ENCODE measurements around the gene NOP10. TPM values are rescaled to one million over a fixed set of nuclear protein-coding genes. Genes with fewer than 3 reads are reported as not detected.
A peak's percentile ranks its signal among the peaks of the same experiment; 100 is the strongest.

Gene NOP10
- total RNA-seq, 2 experiments from 2014 or later = 220 to 227 TPM

DNA sequence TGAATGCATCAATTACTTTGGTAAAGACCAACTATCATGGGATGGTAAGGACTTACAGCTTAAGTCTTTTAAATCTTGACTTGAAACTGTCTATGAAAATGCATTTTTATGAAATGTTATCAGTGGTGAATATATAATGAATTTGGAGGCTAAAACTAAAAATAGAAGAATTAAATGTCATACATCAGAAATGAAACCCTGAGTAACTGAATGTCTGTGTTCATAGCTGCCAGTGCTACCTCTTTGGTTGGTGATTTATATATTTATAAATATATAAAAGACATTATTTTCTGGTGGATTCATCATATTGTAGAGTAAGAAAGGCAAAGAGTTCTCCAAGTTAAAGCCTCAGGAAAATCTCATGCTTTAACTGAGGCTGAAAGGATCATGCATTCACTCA, 17.6 kb downstream of the NOP10 start:
- Mint-ChIP-seq H3K4me1 (ENCODE audit: low read depth) (peaks cover 62% of the 10 kb centered on the region), H3K9me3 (no peaks in the 10 kb centered on the region), H3K4me3 (peak overlapping the region; percentile 26), H3K27me3 (ENCODE audit: low read depth) (no peaks in the 10 kb centered on the region), H3K27ac (peak overlapping the region; percentile 91), H3K36me3 (ENCODE audit: low read depth) (peaks cover 2% of the 10 kb centered on the region)
- intact Hi-C loops (cut with micrococcal nuclease) = no loop called here
- no peak for DNase-seq
- CTCF ChIA-PET = interaction anchor here (0.6 to 0.9 kb wide), 3 partner anchors 14 to 85 kb away, joined by 3 read pairs; no protein-coding TSS in a partner anchor

DNA sequence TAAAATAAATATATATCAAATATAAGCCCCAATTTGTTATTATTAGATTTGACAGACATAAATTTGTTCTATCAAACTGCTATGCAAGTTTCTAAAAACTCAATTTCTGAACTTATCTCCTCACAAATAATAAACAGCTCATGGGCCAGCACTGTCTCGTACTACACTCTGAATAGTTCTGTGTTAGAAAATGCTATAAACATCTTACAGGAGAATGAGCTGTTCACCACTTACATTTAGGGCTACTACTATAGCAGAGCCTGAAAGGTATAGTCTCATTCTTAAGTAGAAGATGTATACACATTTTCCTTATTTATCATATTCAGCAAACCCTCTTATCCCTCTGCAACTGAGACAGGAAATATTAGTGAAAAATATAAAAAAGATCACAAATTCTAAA, 18.0 kb downstream of the NOP10 start:
- H3K36me3 Mint-ChIP-seq (ENCODE audit: low read depth) = peaks cover 2% of the 10 kb centered on the region
- H3K4me1 Mint-ChIP-seq (ENCODE audit: low read depth) = peaks cover 62% of the 10 kb centered on the region
- DNase-seq = no peak
- H3K27me3 Mint-ChIP-seq (ENCODE audit: low read depth) = no peaks in the 10 kb centered on the region
- no peak overlapping the region for H3K4me3 Mint-ChIP-seq
- CTCF ChIA-PET = interaction anchor here (0.9 kb wide), 1 partner anchor 83 kb away, joined by 3 read pairs; no protein-coding TSS in a partner anchor
- H3K9me3 Mint-ChIP-seq = no peaks in the 10 kb centered on the region
- intact Hi-C loops (cut with micrococcal nuclease) = no loop called here
- peak overlapping the region; percentile 26 for H3K27ac Mint-ChIP-seq

DNA sequence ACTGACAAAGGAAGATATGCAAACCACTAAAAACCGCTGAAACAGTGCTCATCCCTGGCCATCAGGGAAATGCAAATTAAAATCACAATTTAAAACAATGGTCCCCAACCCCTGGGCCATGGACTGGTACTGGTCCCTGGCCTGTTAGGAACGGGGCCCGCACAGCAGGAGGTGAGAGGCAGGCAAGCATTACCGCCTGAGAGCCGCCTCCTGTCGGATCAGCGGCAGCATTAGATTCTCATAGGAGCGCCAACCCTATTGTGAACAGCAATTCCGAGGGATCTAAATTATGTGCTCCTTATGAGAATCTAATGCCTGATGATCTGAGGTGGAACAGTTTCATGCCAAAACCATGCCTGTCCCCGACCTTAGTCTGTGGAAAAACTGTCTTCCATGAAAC, 19.7 kb downstream of the NOP10 start:
- no peaks in the 10 kb centered on the region for H3K27me3 Mint-ChIP-seq (ENCODE audit: low read depth)
- no peaks in the 10 kb centered on the region for H3K9me3 Mint-ChIP-seq
- DNase-seq = no peak
- peaks cover 61% of the 10 kb centered on the region for H3K4me1 Mint-ChIP-seq (ENCODE audit: low read depth)
- intact Hi-C loops (cut with micrococcal nuclease) = no loop called here
- peaks cover 2% of the 10 kb centered on the region for H3K36me3 Mint-ChIP-seq (ENCODE audit: low read depth)
- H3K4me3 Mint-ChIP-seq = no peak overlapping the region
- CTCF ChIA-PET = no interaction called here
- H3K27ac Mint-ChIP-seq = no peak overlapping the region

DNA sequence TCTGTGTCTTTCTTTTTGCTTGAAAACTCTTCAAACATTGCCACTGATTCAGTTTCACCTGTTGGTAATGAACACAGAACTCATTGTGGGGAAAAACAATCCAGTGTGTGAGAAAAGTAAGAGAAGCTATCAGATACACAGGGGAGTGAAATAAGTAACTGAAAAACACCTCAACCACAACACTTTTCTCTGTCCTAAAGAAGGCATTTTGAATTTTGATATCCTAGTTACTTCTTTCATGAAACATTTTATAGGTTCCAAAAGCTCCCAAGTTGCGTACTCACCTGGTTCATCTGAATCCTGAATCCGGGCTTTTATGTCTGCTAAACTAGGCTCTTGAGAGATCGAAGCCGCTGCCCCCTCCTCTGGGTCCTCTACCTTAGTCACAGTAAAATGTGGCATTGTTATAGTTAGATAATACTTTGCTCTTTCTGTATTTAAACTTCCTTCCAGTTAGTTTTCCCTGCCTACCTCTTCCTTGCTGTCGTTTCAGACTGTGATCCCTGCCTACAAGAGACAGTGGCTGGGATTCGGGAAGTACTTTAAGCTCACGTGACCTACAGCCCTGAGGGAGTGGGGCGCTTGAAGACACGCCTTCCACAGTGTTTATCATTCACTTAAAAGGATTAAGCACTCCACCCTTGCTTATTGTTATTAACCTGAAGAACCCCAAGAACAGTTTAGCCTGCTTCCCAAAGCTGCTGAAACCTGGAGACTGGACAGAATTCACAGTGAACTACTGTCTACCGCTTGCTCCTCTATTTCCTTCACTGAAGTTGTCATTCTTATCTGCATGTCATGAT, 24.5 kb downstream of the NOP10 start:
- no peaks in the 10 kb centered on the region for H3K27me3 Mint-ChIP-seq (ENCODE audit: low read depth)
- peak; percentile 46 for DNase-seq
- peak overlapping the region; percentile 92 for H3K27ac Mint-ChIP-seq
- H3K4me3 Mint-ChIP-seq = peak overlapping the region; percentile 96
- H3K36me3 Mint-ChIP-seq (ENCODE audit: low read depth) = peaks cover 9% of the 10 kb centered on the region
- H3K4me1 Mint-ChIP-seq (ENCODE audit: low read depth) = peaks cover 61% of the 10 kb centered on the region
- intact Hi-C loops (cut with micrococcal nuclease) = loop anchor here (1.0 to 5.0 kb wide), 4 partner anchors 10 to 79 kb away; no protein-coding TSS in a partner anchor
- no peaks in the 10 kb centered on the region for H3K9me3 Mint-ChIP-seq
- CTCF ChIA-PET = interaction anchor here (0.7 to 2.2 kb wide), 5 partner anchors 9 to 77 kb away, joined by 3 to 8 read pairs (median 7); partner anchors contain the start of gene LPCAT4

DNA sequence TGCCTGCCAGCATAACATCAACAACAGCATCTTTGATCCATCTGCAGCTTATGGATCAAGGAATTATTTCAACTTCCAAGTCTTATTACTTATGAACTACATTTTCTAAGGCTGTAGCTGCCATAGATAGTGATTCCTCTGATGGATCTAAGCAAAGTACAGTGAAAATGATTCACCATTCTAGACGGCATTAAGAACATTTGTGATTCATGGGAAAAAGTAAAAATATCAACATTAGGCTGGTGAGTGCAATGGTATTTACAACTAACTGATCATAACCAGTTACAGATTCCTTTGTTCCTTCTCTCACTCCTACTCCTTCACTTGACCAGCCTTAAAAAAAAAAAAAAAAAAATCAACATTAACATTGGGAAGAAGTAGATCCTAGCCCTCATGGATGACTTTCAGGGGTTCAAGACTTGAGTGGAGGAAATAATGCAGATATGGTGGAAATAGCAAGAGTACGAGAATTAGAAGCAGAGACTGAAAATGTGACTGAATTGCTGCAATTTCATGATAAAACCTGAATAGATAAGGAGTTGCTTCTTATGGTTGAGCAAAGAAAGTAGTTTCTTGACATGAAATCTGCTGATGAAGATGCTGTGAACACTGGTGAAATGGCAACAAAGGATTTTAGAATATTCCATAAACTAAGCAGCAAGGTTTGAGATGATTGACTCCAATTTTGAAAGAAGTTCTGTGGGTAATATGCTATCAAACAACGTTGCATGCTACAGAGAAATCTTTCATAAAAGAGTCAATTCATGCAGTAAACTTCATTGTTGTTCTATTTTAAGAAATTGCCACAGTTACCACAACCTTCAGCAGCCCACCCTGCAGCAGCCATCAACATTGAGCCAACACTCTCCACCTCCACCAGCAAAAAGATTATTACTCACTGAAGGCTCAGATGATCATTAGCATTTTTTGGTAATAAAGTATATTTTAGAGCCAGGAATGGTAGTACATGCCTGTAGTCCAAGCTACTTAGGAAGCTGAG, 28.1 kb downstream of the NOP10 start:
- Mint-ChIP-seq H3K27me3 (ENCODE audit: low read depth) (no peaks in the 10 kb centered on the region), H3K36me3 (ENCODE audit: low read depth) (peaks cover 11% of the 10 kb centered on the region), H3K4me3 (no peak overlapping the region), H3K4me1 (ENCODE audit: low read depth) (peaks cover 56% of the 10 kb centered on the region), H3K9me3 (no peaks in the 10 kb centered on the region), H3K27ac (no peak overlapping the region)
- intact Hi-C loops (cut with micrococcal nuclease) = loop anchor here (5.0 kb wide), 1 partner anchor 37 kb away; no protein-coding TSS in a partner anchor
- CTCF ChIA-PET = interaction anchor here (0.6 to 1.3 kb wide), 2 partner anchors 34 to 298 kb away, joined by 3 read pairs; no protein-coding TSS in a partner anchor
- no peak for DNase-seq

DNA sequence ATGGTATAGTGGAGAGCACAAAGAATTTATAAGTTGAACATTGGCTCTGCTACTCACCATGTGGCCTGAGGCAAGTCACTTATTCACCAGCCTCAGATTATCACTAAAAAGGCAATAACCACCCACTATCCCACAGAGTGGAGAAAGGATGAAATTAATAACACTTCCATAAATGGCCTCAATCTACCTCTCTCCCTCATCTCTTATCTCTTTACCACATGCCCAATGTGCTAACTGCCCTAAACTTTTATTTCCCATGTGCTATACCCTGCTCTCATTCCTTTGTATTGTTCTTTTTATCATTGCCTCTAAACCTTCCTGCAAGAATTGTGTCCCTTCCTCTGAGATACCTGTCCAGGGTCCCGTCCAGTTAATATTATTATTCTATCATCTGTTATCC, 31.4 kb downstream of the NOP10 start:
- H3K27me3 Mint-ChIP-seq (ENCODE audit: low read depth) = no peaks in the 10 kb centered on the region
- CTCF ChIA-PET = no interaction called here
- peaks cover 55% of the 10 kb centered on the region for H3K4me1 Mint-ChIP-seq (ENCODE audit: low read depth)
- no peak overlapping the region for H3K4me3 Mint-ChIP-seq
- no peak overlapping the region for H3K27ac Mint-ChIP-seq
- DNase-seq = no peak
- no peaks in the 10 kb centered on the region for H3K9me3 Mint-ChIP-seq
- intact Hi-C loops (cut with micrococcal nuclease) = no loop called here
- peaks cover 20% of the 10 kb centered on the region for H3K36me3 Mint-ChIP-seq (ENCODE audit: low read depth)

DNA sequence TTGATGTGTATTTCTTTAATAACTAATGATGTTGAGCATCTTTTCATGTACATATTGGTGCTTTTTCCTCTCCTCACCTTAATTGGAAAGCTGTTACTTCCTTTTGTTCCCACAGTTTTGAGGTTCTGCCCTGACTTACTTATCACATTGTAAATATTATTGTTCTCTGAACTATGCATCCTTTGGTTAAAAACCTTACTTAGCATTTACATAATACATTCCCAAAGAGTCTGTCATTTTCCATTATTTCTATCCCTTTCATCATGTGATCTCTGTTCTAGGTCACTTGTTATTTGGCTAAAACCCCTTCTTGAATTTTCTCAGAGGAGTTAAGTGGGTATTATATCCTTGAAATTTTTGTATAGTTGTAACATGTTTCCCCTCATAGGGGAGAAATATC, 38.3 kb downstream of the NOP10 start:
- CTCF ChIA-PET = interaction anchor here (0.6 to 1.4 kb wide), 2 partner anchors 63 to 65 kb away, joined by 3 to 4 read pairs; no protein-coding TSS in a partner anchor
- intact Hi-C loops (cut with micrococcal nuclease) = no loop called here
- peaks cover 21% of the 10 kb centered on the region for H3K36me3 Mint-ChIP-seq (ENCODE audit: low read depth)

DNA sequence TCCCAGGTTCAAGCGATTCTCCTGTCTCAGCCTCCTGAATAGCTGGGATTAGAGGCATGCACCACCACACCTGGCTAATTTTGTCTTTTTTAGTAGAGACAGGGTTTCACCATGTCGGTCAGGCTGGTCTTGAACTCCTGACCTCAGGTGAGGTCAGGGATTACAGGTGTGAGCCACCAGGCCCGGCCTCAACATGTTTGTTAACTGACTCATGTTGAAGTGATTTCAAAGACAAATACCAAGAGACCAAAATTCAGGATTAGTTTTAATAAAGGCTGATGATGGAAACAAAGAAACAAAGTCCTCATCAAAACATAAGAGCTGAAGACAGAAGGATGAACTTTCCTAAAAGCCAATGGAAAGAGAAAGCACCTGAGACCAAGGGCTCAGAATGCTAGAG, 41.9 kb downstream of the NOP10 start:
- Mint-ChIP-seq H3K27me3 (ENCODE audit: low read depth) (no peaks in the 10 kb centered on the region), H3K9me3 (no peaks in the 10 kb centered on the region), H3K36me3 (ENCODE audit: low read depth) (peaks cover 11% of the 10 kb centered on the region), H3K4me1 (ENCODE audit: low read depth) (peaks cover 58% of the 10 kb centered on the region), H3K27ac (no peak overlapping the region), H3K4me3 (no peak overlapping the region)
- intact Hi-C loops (cut with micrococcal nuclease) = no loop called here
- no peak for DNase-seq
- CTCF ChIA-PET = interaction anchor here (1.1 kb wide), 1 partner anchor 36 kb away, joined by 3 read pairs; the partner anchor contains the start of gene SLC12A6

More for the DNA sequence above, 38.3 kb downstream of the NOP10 start:
- no peak overlapping the region for H3K27ac Mint-ChIP-seq
- DNase-seq = no peak
- H3K4me3 Mint-ChIP-seq = no peak overlapping the region
- H3K4me1 Mint-ChIP-seq (ENCODE audit: low read depth) = peaks cover 56% of the 10 kb centered on the region
- no peaks in the 10 kb centered on the region for H3K9me3 Mint-ChIP-seq
- H3K27me3 Mint-ChIP-seq (ENCODE audit: low read depth) = no peaks in the 10 kb centered on the region

DNA sequence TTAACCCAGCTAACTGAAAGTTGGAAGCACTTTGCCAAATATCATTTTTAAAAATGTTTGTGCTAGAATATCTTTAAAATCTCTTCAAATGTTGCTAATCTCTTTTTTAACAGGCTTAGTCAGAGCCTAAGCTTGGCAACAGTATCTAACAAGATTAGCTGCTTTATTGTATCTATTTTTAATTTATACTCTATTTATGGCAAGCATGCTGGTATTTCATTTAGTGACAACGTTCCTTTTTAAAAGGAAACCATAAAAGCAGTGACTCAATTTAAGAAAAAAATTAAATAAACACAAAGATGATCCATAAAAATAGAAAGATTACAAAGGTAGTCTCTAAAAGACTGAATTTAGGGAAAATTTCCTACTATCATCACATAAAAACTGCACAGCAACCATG, 45.9 kb downstream of the NOP10 start:
- Mint-ChIP-seq H3K4me1 (ENCODE audit: low read depth) (peaks cover 42% of the 10 kb centered on the region), H3K9me3 (no peaks in the 10 kb centered on the region), H3K27me3 (ENCODE audit: low read depth) (no peaks in the 10 kb centered on the region), H3K4me3 (no peak overlapping the region), H3K27ac (no peak overlapping the region), H3K36me3 (ENCODE audit: low read depth) (peaks cover 9% of the 10 kb centered on the region)
- intact Hi-C loops (cut with micrococcal nuclease) = no loop called here
- CTCF ChIA-PET = no interaction called here
- no peak for DNase-seq

DNA sequence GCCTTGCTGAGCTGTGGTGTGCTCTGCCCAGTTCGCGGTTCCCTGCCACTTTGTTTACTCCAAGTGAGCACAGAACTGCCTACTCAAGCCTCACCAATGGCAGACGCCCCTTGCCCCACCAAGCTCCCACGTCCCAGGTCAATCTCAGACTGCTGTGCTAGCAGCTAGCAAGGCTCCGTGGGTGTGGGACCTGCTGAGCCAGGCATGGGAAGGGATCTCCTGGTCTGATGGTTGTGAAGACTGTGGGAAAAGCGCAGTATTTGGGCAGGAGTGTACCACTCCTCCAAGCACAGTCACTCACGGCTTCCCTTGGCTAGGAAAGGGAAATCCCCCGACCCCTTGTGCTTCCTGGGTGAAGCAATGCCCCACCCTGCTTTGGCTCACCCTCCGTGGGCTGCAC, 50.3 kb downstream of the NOP10 start:
- H3K27me3 Mint-ChIP-seq (ENCODE audit: low read depth) = no peaks in the 10 kb centered on the region
- intact Hi-C loops (cut with micrococcal nuclease) = no loop called here
- H3K4me1 Mint-ChIP-seq (ENCODE audit: low read depth) = peaks cover 21% of the 10 kb centered on the region
- no peak overlapping the region for H3K4me3 Mint-ChIP-seq
- H3K27ac Mint-ChIP-seq = no peak overlapping the region
- H3K9me3 Mint-ChIP-seq = peaks cover 6% of the 10 kb centered on the region
- DNase-seq = no peak
- CTCF ChIA-PET = interaction anchor here (0.6 to 0.9 kb wide), 2 partner anchors 9 to 16 kb away, joined by 3 read pairs; no protein-coding TSS in a partner anchor
- peaks cover 22% of the 10 kb centered on the region for H3K36me3 Mint-ChIP-seq (ENCODE audit: low read depth)

All from activated naive CD4-positive, alpha-beta T cell treated with anti-CD3 and anti-CD28 coated beads for 36 hours (primary cell).